Measurements from ENCODE around the gene PRPF8.

- TF ChIP-seq POLR2A (IDR thresholded peaks at IDR 0.05; ENCODE audit: low read length) (peak; percentile 89), GATA1 (IDR thresholded peaks at IDR 0.05; ENCODE audit: low read depth, low read length) (no peak)
Measured at GRCh38 chr17:1716076-1716911, 31.6 kb upstream of the PRPF8 start.
